Measurements from ENCODE around the gene BICC1. TPM values are rescaled to one million over a fixed set of nuclear protein-coding genes. Genes with fewer than 3 reads are reported as not detected.

Gene BICC1
- total RNA-seq, 1 donor, result 210 TPM

GRCh38 chr10:58742141-58742540 lies 229.5 kb downstream of the BICC1 start:
- no peak for TF ChIP-seq CTCF (IDR thresholded peaks at IDR 0.05; ENCODE audit: extremely low read depth, low read depth, low read length)
- Histone ChIP-seq H3K4me2 (ENCODE audit: insufficient read depth, low read length) (peak overlapping the region; percentile 47), H3K4me3 (ENCODE audit: insufficient read depth, low read length) (no peak overlapping the region), H3K79me2 (ENCODE audit: insufficient read depth, low read length) (peaks cover 57% of the 10 kb centered on the region), H3K36me3 (ENCODE audit: insufficient read depth, low read length) (no peaks in the 10 kb centered on the region), H3K27me3 (ENCODE audit: insufficient read depth, low read length) (no peaks in the 10 kb centered on the region), H3K9me3 (ENCODE audit: low read depth, low read length) (no peaks in the 10 kb centered on the region), H2AFZ (ENCODE audit: low read length) (no peak overlapping the region), H3K27ac (ENCODE audit: low read depth, low read length) (peak overlapping the region; percentile 7), H4K20me1 (ENCODE audit: insufficient read depth, low read length) (peaks cover 11% of the 10 kb centered on the region), H3K4me1 (ENCODE audit: insufficient read depth, low read length) (peaks cover 8% of the 10 kb centered on the region)
- peak; percentile 26 for DNase-seq (ENCODE audit: insufficient read length, low spot score, missing footprints)

- Histone ChIP-seq H2AFZ (ENCODE audit: low read length) (no peak overlapping the region), H3K9me3 (ENCODE audit: low read depth, low read length) (no peaks in the 10 kb centered on the region), H3K36me3 (ENCODE audit: insufficient read depth, low read length) (no peaks in the 10 kb centered on the region), H3K4me2 (ENCODE audit: insufficient read depth, low read length) (no peak overlapping the region), H3K27me3 (ENCODE audit: insufficient read depth, low read length) (no peaks in the 10 kb centered on the region), H3K79me2 (ENCODE audit: insufficient read depth, low read length) (peaks cover 64% of the 10 kb centered on the region), H3K27ac (ENCODE audit: low read depth, low read length) (peak overlapping the region; percentile 26), H3K4me3 (ENCODE audit: insufficient read depth, low read length) (no peak overlapping the region), H4K20me1 (ENCODE audit: insufficient read depth, low read length) (peaks cover 13% of the 10 kb centered on the region), H3K4me1 (ENCODE audit: insufficient read depth, low read length) (peaks cover 8% of the 10 kb centered on the region)
- peak; percentile 65 for DNase-seq (ENCODE audit: insufficient read length, low spot score, missing footprints)
- TF ChIP-seq CTCF (IDR thresholded peaks at IDR 0.05; ENCODE audit: extremely low read depth, low read depth, low read length), result no peak
Measured at GRCh38 chr10:58743466-58744115, 230.9 kb downstream of the BICC1 start.

GRCh38 chr10:58746474-58747185 lies 234.0 kb downstream of the BICC1 start:
- peaks cover 8% of the 10 kb centered on the region for H3K4me1 ChIP-seq (ENCODE audit: insufficient read depth, low read length)
- H3K36me3 ChIP-seq (ENCODE audit: insufficient read depth, low read length), result no peaks in the 10 kb centered on the region
- H3K27ac ChIP-seq (ENCODE audit: low read depth, low read length), result no peak overlapping the region
- H3K79me2 ChIP-seq (ENCODE audit: insufficient read depth, low read length), result peaks cover 63% of the 10 kb centered on the region
- no peaks in the 10 kb centered on the region for H3K9me3 ChIP-seq (ENCODE audit: low read depth, low read length)
- no peaks in the 10 kb centered on the region for H3K27me3 ChIP-seq (ENCODE audit: insufficient read depth, low read length)
- no peak overlapping the region for H3K4me3 ChIP-seq (ENCODE audit: insufficient read depth, low read length)
- H3K4me2 ChIP-seq (ENCODE audit: insufficient read depth, low read length), result no peak overlapping the region
- no peak for TF ChIP-seq CTCF (IDR thresholded peaks at IDR 0.05; ENCODE audit: extremely low read depth, low read depth, low read length)
- H4K20me1 ChIP-seq (ENCODE audit: insufficient read depth, low read length), result peaks cover 11% of the 10 kb centered on the region
- DNase-seq (ENCODE audit: insufficient read length, low spot score, missing footprints), result no peak
- no peak overlapping the region for H2AFZ ChIP-seq (ENCODE audit: low read length)

GRCh38 chr10:58747687-58748086 lies 235.0 kb downstream of the BICC1 start:
- Histone ChIP-seq H3K4me1 (ENCODE audit: insufficient read depth, low read length) (peaks cover 6% of the 10 kb centered on the region), H3K9me3 (ENCODE audit: low read depth, low read length) (no peaks in the 10 kb centered on the region), H3K36me3 (ENCODE audit: insufficient read depth, low read length) (no peaks in the 10 kb centered on the region), H3K27me3 (ENCODE audit: insufficient read depth, low read length) (no peaks in the 10 kb centered on the region), H3K4me3 (ENCODE audit: insufficient read depth, low read length) (no peak overlapping the region), H2AFZ (ENCODE audit: low read length) (no peak overlapping the region), H4K20me1 (ENCODE audit: insufficient read depth, low read length) (peaks cover 11% of the 10 kb centered on the region), H3K4me2 (ENCODE audit: insufficient read depth, low read length) (no peak overlapping the region), H3K27ac (ENCODE audit: low read depth, low read length) (no peak overlapping the region), H3K79me2 (ENCODE audit: insufficient read depth, low read length) (peaks cover 65% of the 10 kb centered on the region)
- no peak for DNase-seq (ENCODE audit: insufficient read length, low spot score, missing footprints)
- no peak for TF ChIP-seq CTCF (IDR thresholded peaks at IDR 0.05; ENCODE audit: extremely low read depth, low read depth, low read length)

All from osteoblast (primary cell).